Parathyroid adenoma (tissue), 2 donors: Measurements from ENCODE around the gene IER3IP1.
"Not testable (repeated sequence)": the region's sequence is repeated elsewhere in the genome, so short reads cannot be mapped to it uniquely, and the experiment has no call there.

Experiments
- H2AFZ ChIP-seq: fragments of 300-600 bp; sonication (generic); one replicate; pipeline ENCODE4 v1.7.0; 2017; ENCODE audit warnings: antibody characterized with exemption, mild to moderate bottlenecking
- H3K27ac ChIP-seq: fragments of 300-600 bp; sonication (generic); one replicate; pipeline ENCODE4 v1.7.0; 2017
- H3K27me3 ChIP-seq: fragments of 300-600 bp; sonication (generic); one replicate; pipeline ENCODE4 v1.7.0; 2017; ENCODE audit warnings: low read length; ENCODE audit not compliant: control insufficient read depth, insufficient read depth
- H3K36me3 ChIP-seq: fragments of 300-600 bp; sonication (generic); one replicate; pipeline ENCODE4 v1.7.0; 2017; ENCODE audit warnings: low read length; ENCODE audit not compliant: control insufficient read depth, insufficient read depth
- H3K4me1 ChIP-seq: fragments of 300-600 bp; sonication (generic); one replicate; pipeline ENCODE4 v1.7.0; 2017; ENCODE audit warnings: control low read depth
- H3K4me2 ChIP-seq: fragments of 300-600 bp; sonication (generic); one replicate; pipeline ENCODE4 v1.7.0; 2017; ENCODE audit warnings: low read length
- H3K4me3 ChIP-seq: fragments of 300-600 bp; sonication (generic); one replicate; pipeline ENCODE4 v1.7.0; 2017; ENCODE audit warnings: low read depth, low read length
- H3K79me2 ChIP-seq: fragments of 300-600 bp; sonication (generic); one replicate; pipeline ENCODE4 v1.7.0; 2017; ENCODE audit warnings: control low read depth
- H3K9ac ChIP-seq: fragments of 300-600 bp; sonication (generic); one replicate; pipeline ENCODE4 v1.7.0; 2017; ENCODE audit warnings: mild to moderate bottlenecking
- H3K9me3 ChIP-seq: fragments of 300-600 bp; sonication (generic); one replicate; pipeline ENCODE4 v1.7.0; 2017; ENCODE audit warnings: low read length; ENCODE audit not compliant: control insufficient read depth
- CTCF ChIP-seq: fragments of 300-600 bp; sonication (generic); IDR thresholded peaks from one replicate; pipeline ENCODE4 v1.7.0; 2017; ENCODE audit warnings: antibody characterized with exemption, mild to moderate bottlenecking
- donor health status: primary hyperparathyroidism.

The IER3IP1 gene

GRCh38 chr18:47163241-47163640, 12.9 kb downstream of the IER3IP1 start:
- Histone ChIP-seq H3K27me3 (no peaks in the 10 kb centered on the region), H3K79me2 (peaks cover 16% of the 10 kb centered on the region), H3K4me2 (no peak overlapping the region), H3K9me3 (no peaks in the 10 kb centered on the region), H3K9ac (no peak overlapping the region), H3K4me1 (no peaks in the 10 kb centered on the region), H3K27ac (no peak overlapping the region), H3K4me3 (no peak overlapping the region), H2AFZ (no peak overlapping the region), H3K36me3 (no peaks in the 10 kb centered on the region)
- TF ChIP-seq CTCF, result no peak

GRCh38 chr18:47160256-47160655, 15.9 kb downstream of the IER3IP1 start:
- Histone ChIP-seq H3K27me3 (no peaks in the 10 kb centered on the region), H3K4me1 (no peaks in the 10 kb centered on the region), H3K9me3 (no peaks in the 10 kb centered on the region), H3K79me2 (peaks cover 8% of the 10 kb centered on the region), H2AFZ (no peak overlapping the region), H3K4me2 (no peak overlapping the region), H3K36me3 (no peaks in the 10 kb centered on the region), H3K4me3 (no peak overlapping the region), H3K9ac (no peak overlapping the region), H3K27ac (no peak overlapping the region)
- no peak for TF ChIP-seq CTCF

GRCh38 chr18:47158404-47158803, 17.8 kb downstream of the IER3IP1 start:
- not testable (repeated sequence) for H3K36me3 ChIP-seq, H3K4me2 ChIP-seq, H3K27ac ChIP-seq, H3K27me3 ChIP-seq, H3K4me1 ChIP-seq, H3K4me3 ChIP-seq, H3K9ac ChIP-seq, H3K9me3 ChIP-seq, H3K79me2 ChIP-seq, H2AFZ ChIP-seq

- Histone ChIP-seq H3K27me3 (no peaks in the 10 kb centered on the region), H3K4me3 (peak overlapping the region; percentile 89), H3K79me2 (peaks cover 9% of the 10 kb centered on the region), H3K27ac (peak overlapping the region; percentile 81), H3K4me1 (peaks cover 6% of the 10 kb centered on the region), H3K36me3 (no peaks in the 10 kb centered on the region), H2AFZ (peak overlapping the region; percentile 93), H3K9me3 (no peaks in the 10 kb centered on the region), H3K4me2 (peak overlapping the region; percentile 98), H3K9ac (no peak overlapping the region)
- TF ChIP-seq CTCF, result no peak
Measured at GRCh38 chr18:47151439-47151838, 24.7 kb downstream of the IER3IP1 start.

- H3K4me3 ChIP-seq, result peak overlapping the region; percentile 89
- TF ChIP-seq CTCF, result no peak
Measured at GRCh38 chr18:47150824-47151366, 25.3 kb downstream of the IER3IP1 start.

More at GRCh38 chr18:47150824-47151366, 25.3 kb downstream of the IER3IP1 start:
- H3K9me3 ChIP-seq, result no peaks in the 10 kb centered on the region
- H3K9ac ChIP-seq, result peak overlapping the region; percentile 70
- H3K27ac ChIP-seq, result peak overlapping the region; percentile 81
- H3K27me3 ChIP-seq, result no peaks in the 10 kb centered on the region
- peak overlapping the region; percentile 98 for H3K4me2 ChIP-seq
- peaks cover 6% of the 10 kb centered on the region for H3K4me1 ChIP-seq
- peak overlapping the region; percentile 93 for H2AFZ ChIP-seq
- peaks cover 9% of the 10 kb centered on the region for H3K79me2 ChIP-seq
- H3K36me3 ChIP-seq, result no peaks in the 10 kb centered on the region
